ENCODE data around the gene MAPK8IP2. TPM values are rescaled to one million over a fixed set of nuclear protein-coding genes. Genes with fewer than 3 reads are reported as not detected.

Gene MAPK8IP2
- polyA plus RNA-seq, 1 donor (not counting 4 experiments of a cell fraction or from before 2014, with no cell fraction given) = 0.29 TPM

DNA sequence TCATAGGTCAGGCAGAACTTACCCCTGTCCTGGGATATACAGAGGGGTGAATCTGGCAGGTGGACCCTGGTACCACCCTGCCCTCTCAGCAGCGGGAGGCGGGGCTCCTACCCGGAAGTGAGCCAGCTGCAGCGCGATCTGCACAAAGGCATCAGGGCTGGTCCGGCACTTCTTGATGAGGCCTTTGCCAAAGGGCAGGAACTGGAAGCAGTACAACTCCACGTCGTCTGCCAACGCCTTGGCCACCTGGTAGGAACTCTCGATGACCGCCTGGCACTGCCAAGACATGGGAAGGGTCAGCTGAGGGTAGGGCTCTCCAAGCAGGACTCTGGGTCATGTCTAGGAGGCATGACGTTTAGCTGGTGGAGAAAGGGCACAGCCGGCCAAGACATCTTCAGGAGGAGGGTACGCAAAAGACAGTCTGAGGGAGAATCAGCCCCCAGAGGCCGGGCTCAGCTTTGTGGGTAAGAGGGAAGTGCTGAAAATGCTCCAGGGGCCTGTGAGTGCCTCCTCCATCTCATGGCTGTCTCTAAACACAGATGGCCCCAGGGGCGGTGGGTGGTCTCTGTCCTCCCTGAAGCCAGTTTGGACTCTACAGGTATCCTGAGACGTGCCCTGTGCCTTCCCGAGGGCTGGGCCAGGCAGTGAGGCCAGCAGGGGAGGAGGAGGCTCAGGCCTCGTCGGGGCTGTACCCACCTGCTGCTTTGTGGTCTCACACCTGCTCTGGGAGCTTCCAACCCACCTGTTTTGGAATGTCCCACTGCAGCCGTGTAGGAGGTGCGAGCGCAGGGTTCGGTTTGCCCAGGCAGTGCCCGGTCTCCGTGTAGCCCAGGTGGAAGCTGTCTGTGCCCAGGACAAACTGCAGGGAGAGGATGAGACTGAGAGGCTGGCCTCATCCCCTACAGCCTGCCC lies 29.1 kb upstream of the MAPK8IP2 start:
- Histone ChIP-seq H4K20me1 (ENCODE audit: control insufficient read depth, extremely low read depth, insufficient read depth, low read length) (no peaks in the 10 kb centered on the region), H3K27me3 (ENCODE audit: control insufficient read depth, extremely low read depth, insufficient read depth, low read length) (no peaks in the 10 kb centered on the region), H3K79me2 (ENCODE audit: control insufficient read depth, insufficient read depth, low read length) (no peaks in the 10 kb centered on the region), H3K4me1 (ENCODE audit: control insufficient read depth, extremely low read depth, insufficient read depth, low read length) (no peaks in the 10 kb centered on the region), H2AFZ (ENCODE audit: control insufficient read depth, low read length) (no peak overlapping the region), H3K4me3 (ENCODE audit: control insufficient read depth in 2 of 3, extremely low read depth in 1 of 3, insufficient read depth in 2 of 3, low read depth in 1 of 3, low read length in 3 of 3) (no peak overlapping the region), H3K9ac (ENCODE audit: control insufficient read depth, extremely low read depth, insufficient read depth, low read length) (no peak overlapping the region), H3K9me3 (ENCODE audit: control insufficient read depth, low read depth, low read length) (no peaks in the 10 kb centered on the region), H3K27ac (ENCODE audit: control insufficient read depth, insufficient read depth, low read length) (no peak overlapping the region), H3K9me1 (ENCODE audit: control insufficient read depth, extremely low read depth, insufficient read depth, low read length) (no peaks in the 10 kb centered on the region), H3K4me2 (ENCODE audit: control insufficient read depth, extremely low read depth, insufficient read depth, low read depth, low read length) (no peak overlapping the region), H3K36me3 (ENCODE audit: control insufficient read depth in 2 of 2, extremely low read depth in 1 of 2, insufficient read depth in 2 of 2, low read length in 2 of 2) (peaks cover 16 to 32% of the 10 kb centered on the region in 2 experiments)
- DNase-seq (ENCODE audit: low read depth, low spot score) = no peak
- no peak for FAIRE-seq
- dilution Hi-C loops (cut with MboI; ENCODE audit: extremely low pct_ligation_motif_present, low sequenced_read_pairs) = no loop called here
- TF ChIP-seq CTCF (optimal IDR thresholded peaks at IDR 0.05 in 1 of 3, IDR thresholded peaks at IDR 0.05 in 1 of 3, conservative IDR thresholded peaks at IDR 0.05 in 1 of 3; ENCODE audit: extremely low read depth in 1 of 3, insufficient read depth in 2 of 3, low read length in 3 of 3) = no peak
- TF ChIP-seq EZH2 (IDR thresholded peaks at IDR 0.05; ENCODE audit: low read length) = no peak

GRCh38 chr22:50572965-50573364 lies 27.6 kb upstream of the MAPK8IP2 start:
- no peaks in the 10 kb centered on the region for H4K20me1 ChIP-seq (ENCODE audit: control insufficient read depth, extremely low read depth, insufficient read depth, low read length)
- no peak for FAIRE-seq
- peaks cover 16 to 32% of the 10 kb centered on the region in 2 experiments for H3K36me3 ChIP-seq (ENCODE audit: control insufficient read depth in 2 of 2, extremely low read depth in 1 of 2, insufficient read depth in 2 of 2, low read length in 2 of 2)
- no peak overlapping the region for H3K27ac ChIP-seq (ENCODE audit: control insufficient read depth, insufficient read depth, low read length)
- H3K4me2 ChIP-seq (ENCODE audit: control insufficient read depth, extremely low read depth, insufficient read depth, low read depth, low read length) = no peak overlapping the region
- no peaks in the 10 kb centered on the region for H3K4me1 ChIP-seq (ENCODE audit: control insufficient read depth, extremely low read depth, insufficient read depth, low read length)
- H3K79me2 ChIP-seq (ENCODE audit: control insufficient read depth, insufficient read depth, low read length) = no peaks in the 10 kb centered on the region
- TF ChIP-seq CTCF (optimal IDR thresholded peaks at IDR 0.05 in 1 of 3, IDR thresholded peaks at IDR 0.05 in 1 of 3, conservative IDR thresholded peaks at IDR 0.05 in 1 of 3; ENCODE audit: extremely low read depth in 1 of 3, insufficient read depth in 2 of 3, low read length in 3 of 3) (no peak), EZH2 (IDR thresholded peaks at IDR 0.05; ENCODE audit: low read length) (no peak)
- no peaks in the 10 kb centered on the region for H3K9me1 ChIP-seq (ENCODE audit: control insufficient read depth, extremely low read depth, insufficient read depth, low read length)
- H3K27me3 ChIP-seq (ENCODE audit: control insufficient read depth, extremely low read depth, insufficient read depth, low read length) = no peaks in the 10 kb centered on the region
- DNase-seq (ENCODE audit: low read depth, low spot score) = no peak
- H3K9me3 ChIP-seq (ENCODE audit: control insufficient read depth, low read depth, low read length) = no peaks in the 10 kb centered on the region
- dilution Hi-C loops (cut with MboI; ENCODE audit: extremely low pct_ligation_motif_present, low sequenced_read_pairs) = no loop called here
- no peak overlapping the region for H3K9ac ChIP-seq (ENCODE audit: control insufficient read depth, extremely low read depth, insufficient read depth, low read length)
- H3K4me3 ChIP-seq (ENCODE audit: control insufficient read depth in 2 of 3, extremely low read depth in 1 of 3, insufficient read depth in 2 of 3, low read depth in 1 of 3, low read length in 3 of 3) = no peak overlapping the region
- no peak overlapping the region for H2AFZ ChIP-seq (ENCODE audit: control insufficient read depth, low read length)

Data from keratinocyte (primary cell).